Breast epithelium (tissue), 4 donors: Measurements from ENCODE around the gene POLR1B. TPM values are rescaled to one million over a fixed set of nuclear protein-coding genes. Genes with fewer than 3 reads are reported as not detected.
"Not testable (repeated sequence)": the region's sequence is repeated elsewhere in the genome, so short reads cannot be mapped to it uniquely, and the experiment has no call there.

ENCODE experiments used
- DNase-seq, 2 donors: peaks; one replicate each; pipeline ENCODE4 v3.0.0-alpha.2; 2019; ENCODE audit warnings: low spot score in 2 of 2
- H3K27ac ChIP-seq, 2 donors: fragments of 200-600 bp; sonication (generic) in 1 of 2; one replicate each; pipeline ENCODE4 v1.5.1; 2016 to 2019; ENCODE audit warnings: mild to moderate bottlenecking in 1 of 2
- H3K27me3 ChIP-seq, 2 donors: fragments of 200-600 bp; sonication (generic) in 1 of 2; one replicate each; pipeline versions ENCODE4 v1.5.1 to v1.6.0; 2017 to 2019; ENCODE audit warnings: control low read depth in 1 of 2, mild to moderate bottlenecking in 1 of 2
- H3K36me3 ChIP-seq: fragments of 200-600 bp; one replicate; pipeline ENCODE4 v1.5.1; 2019
- H3K4me1 ChIP-seq, 2 donors: fragments of 200-600 bp; sonication (generic); one replicate each; pipeline ENCODE4 v1.5.1; 2016 to 2019; ENCODE audit warnings: control low read depth in 1 of 2
- H3K4me3 ChIP-seq, 3 donors: fragments of 200-600 bp; sonication (generic); 1 replicate in 2 of 3; 2 replicates in 1 of 3; pipeline ENCODE4 v1.5.1; 2016 to 2019; ENCODE audit warnings: mild to moderate bottlenecking in 3 of 3, moderate library complexity in 2 of 3
- H3K9me3 ChIP-seq, 2 donors: fragments of 200-600 bp; sonication (generic) in 1 of 2; one replicate each; pipeline ENCODE4 v1.5.1; 2016 to 2019; ENCODE audit warnings: control low read depth in 1 of 2
- POLR2A ChIP-seq: fragments of 450-650 bp; IDR thresholded peaks from one replicate; pipeline ENCODE4 v1.6.1; 2016; ENCODE audit warnings: antibody characterized with exemption, mild to moderate bottlenecking, moderate library complexity
- POLR2AphosphoS5 ChIP-seq, 3 donors: sonication (generic); formaldehyde crosslinking; IDR thresholded peaks; one replicate each; pipeline ENCODE4 v1.6.1; 2017; ENCODE audit warnings: antibody characterized with exemption in 3 of 3
- intact Hi-C: fragments of 100-400 bp; cut with DNase I; formaldehyde crosslinking; loops from one replicate; pipeline ENCODE4 v1.15.1; 2023; ENCODE audit warnings: low total_unique reads
- total RNA-seq, 3 donors: library from RNA; depleted of rRNA; stranded (reverse); fragments of >200 nt; gene quantifications; one replicate each; pipeline ENCODE4 v1.1.0, GENCODE V29; 2016
- TF ChIP-seq, protein P1 (sequence below), 3 donors: fragments of 450-650 bp; IDR thresholded peaks; one replicate each; pipeline ENCODE4 v1.5.1; 2016 to 2017; ENCODE audit warnings: antibody characterized with exemption in 3 of 3, mild to moderate bottlenecking in 3 of 3, moderate library complexity in 3 of 3

Gene POLR1B
- total RNA-seq, 3 donors from 2014 or later, result 7.8 to 23.7 (median 15.7) TPM

DNA sequence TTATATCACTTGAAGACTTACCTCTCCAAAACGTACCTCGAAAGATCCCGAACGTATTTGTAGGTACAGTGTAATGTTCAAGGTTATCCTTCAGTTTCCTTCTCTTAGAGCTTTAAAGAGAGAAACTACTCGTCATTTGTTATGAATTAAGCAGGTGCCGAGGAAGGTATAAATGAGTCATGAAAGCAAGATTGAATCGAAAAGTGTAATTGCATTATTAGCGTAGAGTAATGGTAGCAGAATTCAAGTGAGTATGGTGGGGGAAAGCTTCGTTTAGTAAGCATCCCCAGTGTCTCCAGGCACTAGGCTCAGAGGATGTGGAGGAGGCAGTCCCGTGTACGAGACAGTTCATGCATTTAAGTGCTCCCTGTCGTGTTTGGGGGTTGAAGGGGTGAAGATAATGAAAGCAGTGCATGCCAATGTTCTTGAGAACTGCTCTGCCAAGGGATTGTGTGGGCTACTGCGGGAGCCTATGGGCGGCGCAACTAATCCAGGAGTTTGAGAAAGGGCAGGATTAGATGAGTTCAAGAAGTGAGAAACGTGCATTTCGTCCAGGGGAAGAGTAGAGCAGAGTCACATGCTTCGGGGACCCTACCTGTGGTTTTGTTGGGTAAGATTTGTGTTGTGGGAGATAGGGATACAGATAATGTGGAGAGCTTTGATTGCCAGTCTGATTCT is 858 bp downstream of the POLR1B start:
- H3K36me3 ChIP-seq, result no peaks in the 10 kb centered on the region
- no peaks in the 10 kb centered on the region for H3K9me3 ChIP-seq
- TF ChIP-seq POLR2A (no peak), POLR2AphosphoS5 (IDR thresholded peaks at IDR 0.05) (no peak)
- TF ChIP-seq, protein P1, sequence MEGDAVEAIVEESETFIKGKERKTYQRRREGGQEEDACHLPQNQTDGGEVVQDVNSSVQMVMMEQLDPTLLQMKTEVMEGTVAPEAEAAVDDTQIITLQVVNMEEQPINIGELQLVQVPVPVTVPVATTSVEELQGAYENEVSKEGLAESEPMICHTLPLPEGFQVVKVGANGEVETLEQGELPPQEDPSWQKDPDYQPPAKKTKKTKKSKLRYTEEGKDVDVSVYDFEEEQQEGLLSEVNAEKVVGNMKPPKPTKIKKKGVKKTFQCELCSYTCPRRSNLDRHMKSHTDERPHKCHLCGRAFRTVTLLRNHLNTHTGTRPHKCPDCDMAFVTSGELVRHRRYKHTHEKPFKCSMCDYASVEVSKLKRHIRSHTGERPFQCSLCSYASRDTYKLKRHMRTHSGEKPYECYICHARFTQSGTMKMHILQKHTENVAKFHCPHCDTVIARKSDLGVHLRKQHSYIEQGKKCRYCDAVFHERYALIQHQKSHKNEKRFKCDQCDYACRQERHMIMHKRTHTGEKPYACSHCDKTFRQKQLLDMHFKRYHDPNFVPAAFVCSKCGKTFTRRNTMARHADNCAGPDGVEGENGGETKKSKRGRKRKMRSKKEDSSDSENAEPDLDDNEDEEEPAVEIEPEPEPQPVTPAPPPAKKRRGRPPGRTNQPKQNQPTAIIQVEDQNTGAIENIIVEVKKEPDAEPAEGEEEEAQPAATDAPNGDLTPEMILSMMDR (IDR thresholded peaks at IDR 0.05), result no peak
- H3K4me3 ChIP-seq, result peak overlapping the region; percentile 72 to 90 (median 78)
- no peak for DNase-seq
- H3K27me3 ChIP-seq, result no peaks in the 10 kb centered on the region
- H3K27ac ChIP-seq, result peak overlapping the region in 1 of 2 donors; percentile 92
- intact Hi-C loops, result loop anchor here (5.0 kb wide), 1 partner anchor 1366 kb away; no protein-coding TSS in a partner anchor
- H3K4me1 ChIP-seq, result peaks cover 0 to 9% of the 10 kb centered on the region in 2 donors

DNA sequence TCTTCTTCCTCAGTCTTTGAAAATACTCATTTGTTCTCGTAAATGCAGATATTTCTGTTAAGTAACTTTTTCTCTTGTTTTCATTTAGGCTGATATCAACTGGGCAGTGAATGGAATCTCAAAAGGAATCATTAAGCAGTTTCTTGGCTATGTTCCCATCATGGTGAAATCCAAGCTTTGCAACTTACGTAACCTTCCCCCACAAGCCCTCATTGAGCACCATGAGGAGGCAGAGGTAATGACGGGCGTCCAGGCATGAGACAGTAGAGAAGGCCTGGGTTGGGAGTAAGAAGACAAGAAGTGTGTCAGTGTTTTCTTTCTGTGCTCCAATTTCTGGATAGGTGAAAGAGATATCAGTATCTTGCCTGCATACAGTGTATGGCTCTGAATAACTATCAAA is 5.1 kb downstream of the POLR1B start:
- Histone ChIP-seq H3K4me1 (peaks cover 0 to 9% of the 10 kb centered on the region in 2 donors), H3K4me3 (no peak overlapping the region), H3K27me3 (no peaks in the 10 kb centered on the region), H3K27ac (no peak overlapping the region), H3K9me3 (no peaks in the 10 kb centered on the region), H3K36me3 (no peaks in the 10 kb centered on the region)
- DNase-seq, result no peak
- TF ChIP-seq POLR2AphosphoS5 (IDR thresholded peaks at IDR 0.05) (no peak), POLR2A (no peak)
- TF ChIP-seq, protein P1 (IDR thresholded peaks at IDR 0.05), result no peak
- intact Hi-C loops, result no loop called here

DNA sequence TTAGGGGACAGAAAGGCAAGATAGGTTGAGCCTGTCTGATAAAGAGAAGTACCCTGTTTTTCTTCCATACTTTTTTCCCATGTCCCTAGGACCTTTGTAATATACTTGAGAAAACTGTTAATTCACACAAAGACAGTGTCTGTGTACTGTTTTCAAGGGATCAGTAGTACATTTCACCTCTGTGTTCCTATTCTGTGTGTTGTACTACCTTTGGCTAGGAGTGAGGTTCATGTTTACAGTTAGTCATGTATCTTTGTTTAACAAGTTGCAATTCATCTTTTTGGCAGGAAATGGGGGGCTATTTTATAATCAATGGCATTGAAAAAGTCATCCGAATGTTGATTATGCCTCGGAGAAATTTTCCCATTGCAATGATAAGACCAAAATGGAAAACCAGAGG is 6.7 kb downstream of the POLR1B start:
- no peaks in the 10 kb centered on the region for H3K9me3 ChIP-seq
- no peak overlapping the region for H3K27ac ChIP-seq
- H3K4me1 ChIP-seq, result no peaks in the 10 kb centered on the region
- no peaks in the 10 kb centered on the region for H3K36me3 ChIP-seq
- TF ChIP-seq POLR2AphosphoS5 (IDR thresholded peaks at IDR 0.05), result no peak
- no peak for TF ChIP-seq POLR2A
- TF ChIP-seq, protein P1 (IDR thresholded peaks at IDR 0.05), result no peak
- no peaks in the 10 kb centered on the region for H3K27me3 ChIP-seq
- DNase-seq, result no peak
- intact Hi-C loops, result no loop called here
- H3K4me3 ChIP-seq, result no peak overlapping the region

DNA sequence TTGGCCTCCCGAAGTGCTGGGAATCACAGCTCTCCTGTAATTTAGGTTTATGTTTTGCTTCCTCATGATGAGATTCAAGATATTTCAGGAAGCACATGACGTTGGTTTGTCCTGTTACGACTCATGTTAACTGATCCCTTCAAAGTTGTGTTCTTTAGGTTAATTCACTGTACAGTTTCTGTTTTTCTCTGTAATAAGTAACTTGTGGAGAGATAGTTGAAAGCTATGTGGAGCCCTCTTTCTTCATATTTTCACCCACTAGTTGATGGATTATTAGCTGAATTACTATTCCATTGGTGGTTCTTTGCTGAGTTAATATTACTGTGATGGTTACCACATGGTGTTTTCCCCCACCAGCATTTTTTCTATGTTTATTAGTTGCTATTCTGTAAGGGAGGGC is 23.8 kb downstream of the POLR1B start:
- H3K36me3 ChIP-seq, result peaks cover 19% of the 10 kb centered on the region
- no peak for DNase-seq
- H3K9me3 ChIP-seq, result no peaks in the 10 kb centered on the region
- H3K27me3 ChIP-seq, result no peaks in the 10 kb centered on the region
- H3K27ac ChIP-seq, result no peak overlapping the region
- TF ChIP-seq POLR2AphosphoS5 (IDR thresholded peaks at IDR 0.05) (no peak), POLR2A (no peak)
- TF ChIP-seq, protein P1 (IDR thresholded peaks at IDR 0.05), result no peak
- no peak overlapping the region for H3K4me3 ChIP-seq
- no peaks in the 10 kb centered on the region for H3K4me1 ChIP-seq
- intact Hi-C loops, result no loop called here

DNA sequence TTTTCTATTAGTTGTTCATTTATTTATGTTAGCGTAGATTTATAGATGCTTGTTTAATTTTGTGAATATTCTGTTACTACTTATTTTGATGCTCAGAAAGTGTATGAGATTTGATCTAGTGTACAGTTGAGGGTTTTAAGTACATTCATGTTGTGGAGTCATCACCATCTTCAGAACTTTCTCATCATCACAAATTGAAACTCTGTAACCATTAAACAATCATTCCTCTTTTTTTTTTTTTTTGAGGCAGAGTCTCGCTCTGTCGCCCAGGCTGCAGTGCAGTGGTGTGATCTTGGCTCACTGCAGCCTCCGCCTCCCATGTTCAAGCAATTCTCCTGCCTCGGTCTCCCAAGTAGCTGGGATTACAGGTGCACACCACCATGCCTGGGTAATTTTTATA is 24.2 kb downstream of the POLR1B start:
- peaks cover 19% of the 10 kb centered on the region for H3K36me3 ChIP-seq

More for the DNA sequence above, 24.2 kb downstream of the POLR1B start:
- DNase-seq, H3K4me1 ChIP-seq, H3K9me3 ChIP-seq, H3K27ac ChIP-seq, intact Hi-C loops, H3K27me3 ChIP-seq, H3K4me3 ChIP-seq: not testable (repeated sequence)
